ENCODE measurements around the gene BNIP5. TPM values are rescaled to one million over a fixed set of nuclear protein-coding genes. Genes with fewer than 3 reads are reported as not detected.

Gene BNIP5
- total RNA-seq, 3 donors from 2014 or later, result under 0.01 TPM; not detected in 2

DNA sequence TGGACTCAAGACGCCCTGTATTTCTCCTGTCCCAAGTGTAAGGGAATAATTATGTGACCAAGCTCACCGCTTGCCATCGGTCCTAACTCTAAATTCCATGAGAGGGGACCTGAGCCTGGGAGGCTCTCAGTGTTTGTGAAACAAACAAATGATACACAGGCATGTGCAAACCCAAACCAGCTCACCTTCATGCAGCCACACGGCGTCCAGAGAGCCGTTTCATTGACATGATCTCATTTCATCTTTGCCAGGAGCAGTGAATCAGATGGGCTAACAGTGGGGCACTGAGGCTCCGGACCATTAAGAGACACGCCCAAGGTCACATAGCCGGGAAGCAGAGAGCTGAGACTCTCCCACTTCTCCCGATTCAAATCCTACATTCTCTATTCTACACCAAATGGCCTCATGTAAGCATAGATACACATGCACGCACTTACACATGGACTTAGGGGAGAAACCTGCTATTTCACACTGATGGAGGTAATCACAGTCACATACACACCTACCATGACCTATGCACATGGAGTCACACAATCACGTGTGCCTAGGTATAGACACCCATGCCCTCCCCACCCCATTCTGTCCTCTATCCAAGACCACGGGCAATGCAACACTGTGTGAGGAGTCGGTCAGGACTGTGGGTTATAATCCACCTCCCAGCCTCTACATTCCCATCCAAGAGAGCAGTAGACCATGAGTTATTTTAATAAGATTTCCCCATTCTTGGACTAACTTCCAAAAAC is 1.1 kb downstream of the BNIP5 start:
- Histone ChIP-seq H3K27me3 (no peaks in the 10 kb centered on the region), H3K4me3 (no peak overlapping the region), H3K9me3 (no peaks in the 10 kb centered on the region), H3K27ac (no peak overlapping the region), H3K36me3 (no peaks in the 10 kb centered on the region), H3K4me1 (no peaks in the 10 kb centered on the region)
- intact Hi-C loops (cut with DNase I; ENCODE audit: low total_unique reads), result no loop called here
- no peak for DNase-seq (ENCODE audit: low spot score in 2 of 2)
- TF ChIP-seq POLR2AphosphoS5 (IDR thresholded peaks at IDR 0.05) (no peak), POLR2A (IDR thresholded peaks at IDR 0.05) (no peak)
- TF ChIP-seq, protein P1, sequence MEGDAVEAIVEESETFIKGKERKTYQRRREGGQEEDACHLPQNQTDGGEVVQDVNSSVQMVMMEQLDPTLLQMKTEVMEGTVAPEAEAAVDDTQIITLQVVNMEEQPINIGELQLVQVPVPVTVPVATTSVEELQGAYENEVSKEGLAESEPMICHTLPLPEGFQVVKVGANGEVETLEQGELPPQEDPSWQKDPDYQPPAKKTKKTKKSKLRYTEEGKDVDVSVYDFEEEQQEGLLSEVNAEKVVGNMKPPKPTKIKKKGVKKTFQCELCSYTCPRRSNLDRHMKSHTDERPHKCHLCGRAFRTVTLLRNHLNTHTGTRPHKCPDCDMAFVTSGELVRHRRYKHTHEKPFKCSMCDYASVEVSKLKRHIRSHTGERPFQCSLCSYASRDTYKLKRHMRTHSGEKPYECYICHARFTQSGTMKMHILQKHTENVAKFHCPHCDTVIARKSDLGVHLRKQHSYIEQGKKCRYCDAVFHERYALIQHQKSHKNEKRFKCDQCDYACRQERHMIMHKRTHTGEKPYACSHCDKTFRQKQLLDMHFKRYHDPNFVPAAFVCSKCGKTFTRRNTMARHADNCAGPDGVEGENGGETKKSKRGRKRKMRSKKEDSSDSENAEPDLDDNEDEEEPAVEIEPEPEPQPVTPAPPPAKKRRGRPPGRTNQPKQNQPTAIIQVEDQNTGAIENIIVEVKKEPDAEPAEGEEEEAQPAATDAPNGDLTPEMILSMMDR (IDR thresholded peaks at IDR 0.05), result no peak

DNA sequence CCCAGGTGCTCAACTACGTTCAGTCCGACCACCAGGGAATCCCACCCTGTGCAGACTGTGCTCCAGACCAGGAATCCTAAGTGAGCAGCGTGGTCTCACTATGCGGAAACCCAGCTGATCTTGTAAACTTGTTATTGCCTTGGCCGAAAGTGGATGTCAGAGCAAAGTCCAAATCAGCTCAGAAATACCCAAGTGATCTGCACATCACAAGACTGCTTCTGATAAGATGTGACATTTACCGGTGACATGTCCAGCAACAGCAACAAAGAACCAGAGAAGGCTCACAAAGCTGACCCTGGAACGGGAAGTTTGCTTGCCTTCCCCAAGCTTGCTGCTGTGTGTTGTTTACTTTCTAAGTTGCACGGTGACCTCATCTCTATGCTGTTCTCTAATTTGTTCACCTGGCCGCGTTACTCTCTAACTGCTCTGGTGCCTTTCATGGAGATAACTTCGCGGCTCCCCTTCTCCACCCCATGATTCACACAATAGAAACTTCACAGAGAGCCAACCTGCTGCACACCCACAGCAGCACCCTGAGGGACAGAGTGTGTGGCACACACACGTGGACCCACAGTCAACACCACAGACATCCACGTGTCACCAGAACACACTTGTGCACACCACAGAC is 1.7 kb downstream of the BNIP5 start:
- Histone ChIP-seq H3K9me3 (no peaks in the 10 kb centered on the region), H3K4me3 (no peak overlapping the region), H3K36me3 (no peaks in the 10 kb centered on the region), H3K27me3 (no peaks in the 10 kb centered on the region), H3K27ac (no peak overlapping the region), H3K4me1 (no peaks in the 10 kb centered on the region)
- TF ChIP-seq POLR2A (IDR thresholded peaks at IDR 0.05) (no peak), POLR2AphosphoS5 (IDR thresholded peaks at IDR 0.05) (no peak)
- TF ChIP-seq, protein P1 (IDR thresholded peaks at IDR 0.05), result no peak
- intact Hi-C loops (cut with DNase I; ENCODE audit: low total_unique reads), result no loop called here
- no peak for DNase-seq (ENCODE audit: low spot score in 2 of 2)

DNA sequence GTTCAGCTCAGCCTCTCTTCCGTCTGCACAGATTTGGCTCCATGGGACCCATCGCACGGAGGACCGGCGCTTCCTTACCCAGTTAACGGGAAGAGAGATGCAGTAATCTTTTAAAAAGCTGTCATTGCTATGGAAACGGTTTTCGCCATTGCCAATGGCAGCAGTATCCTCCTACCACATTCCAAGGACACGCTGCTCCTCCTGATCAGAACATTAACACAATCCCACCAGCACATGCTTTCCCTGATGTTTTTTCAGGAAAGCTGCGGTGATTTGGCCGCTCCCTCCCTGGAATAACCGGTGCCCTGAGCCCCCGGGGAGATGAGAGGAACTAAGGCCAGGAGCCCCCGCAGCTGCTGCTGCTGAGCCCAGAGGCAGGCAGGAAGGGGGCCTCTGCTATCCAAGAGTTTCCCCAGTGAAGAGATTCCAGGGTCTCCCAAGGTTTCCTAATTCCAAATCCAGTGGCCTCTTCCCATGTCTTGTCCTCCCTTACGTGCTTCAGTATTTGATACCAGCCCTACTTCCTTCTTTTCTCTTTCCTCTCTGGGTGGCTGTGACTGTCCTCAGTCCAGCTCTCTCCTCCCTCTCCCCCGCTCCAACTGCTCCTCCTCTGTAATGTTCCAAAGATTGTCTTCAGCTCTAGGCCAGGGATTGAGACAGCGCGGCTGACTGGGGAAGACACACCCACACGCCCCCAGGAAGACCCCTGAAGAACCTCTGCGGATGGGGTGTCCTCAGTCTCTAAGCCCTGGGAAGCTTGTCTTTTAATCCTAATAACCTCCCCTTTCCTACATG is 2.6 kb downstream of the BNIP5 start:
- no peaks in the 10 kb centered on the region for H3K36me3 ChIP-seq
- no peaks in the 10 kb centered on the region for H3K27me3 ChIP-seq
- TF ChIP-seq POLR2A (IDR thresholded peaks at IDR 0.05) (no peak), POLR2AphosphoS5 (IDR thresholded peaks at IDR 0.05) (no peak)
- TF ChIP-seq, protein P1 (IDR thresholded peaks at IDR 0.05), result no peak
- intact Hi-C loops (cut with DNase I; ENCODE audit: low total_unique reads), result no loop called here
- no peaks in the 10 kb centered on the region for H3K9me3 ChIP-seq
- peak overlapping the region in 1 of 2 donors; percentile 40 for H3K27ac ChIP-seq
- H3K4me3 ChIP-seq, result peak overlapping the region in 1 of 3 donors; percentile 31
- no peak for DNase-seq (ENCODE audit: low spot score in 2 of 2)
- H3K4me1 ChIP-seq, result no peaks in the 10 kb centered on the region

DNA sequence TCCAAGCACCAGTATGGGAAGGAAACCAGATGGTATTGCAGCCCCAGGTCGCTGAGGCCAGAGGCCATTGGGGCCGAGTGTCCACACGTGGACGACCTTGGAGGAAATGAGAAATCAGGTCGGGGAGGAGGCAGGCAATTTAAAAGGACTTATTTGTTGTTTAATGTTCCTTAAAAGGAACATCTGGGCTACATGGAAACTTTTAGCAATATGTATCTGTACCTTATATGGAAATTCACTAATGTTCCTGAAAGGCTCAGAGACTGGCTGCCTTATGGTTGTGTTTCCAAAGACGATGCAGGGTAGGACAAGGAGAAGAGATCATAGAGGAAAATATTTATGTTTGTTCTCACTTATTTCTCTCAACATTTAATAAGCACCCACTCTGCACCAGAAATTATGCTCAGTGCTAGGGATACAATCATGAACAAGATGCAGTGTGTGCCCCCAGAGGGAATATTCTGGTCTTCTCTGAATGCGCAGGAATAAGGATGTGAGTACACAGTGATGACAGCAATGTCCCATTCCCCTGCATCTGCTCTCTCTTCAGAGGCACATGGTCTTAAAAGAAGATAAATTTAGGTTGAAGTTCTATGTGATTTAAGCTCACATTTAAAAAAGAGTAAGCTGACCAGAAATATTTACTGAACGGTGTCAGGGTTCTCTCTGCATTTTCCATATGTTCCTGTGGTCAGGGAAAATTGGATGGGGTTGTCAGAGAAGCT is 3.4 kb downstream of the BNIP5 start:
- DNase-seq (ENCODE audit: low spot score in 2 of 2), result no peak
- no peaks in the 10 kb centered on the region for H3K27me3 ChIP-seq
- no peaks in the 10 kb centered on the region for H3K4me1 ChIP-seq
- no peak overlapping the region for H3K4me3 ChIP-seq
- TF ChIP-seq POLR2AphosphoS5 (IDR thresholded peaks at IDR 0.05), result no peak
- TF ChIP-seq, protein P1 (IDR thresholded peaks at IDR 0.05), result no peak
- TF ChIP-seq POLR2A (IDR thresholded peaks at IDR 0.05), result no peak
- intact Hi-C loops (cut with DNase I; ENCODE audit: low total_unique reads), result no loop called here
- no peaks in the 10 kb centered on the region for H3K36me3 ChIP-seq
- no peak overlapping the region for H3K27ac ChIP-seq
- no peaks in the 10 kb centered on the region for H3K9me3 ChIP-seq
